HUDEP-2 (cell line): ENCODE data around the gene CAMK4.

Experiments
- DNase-seq, 76 experiments: peaks; one replicate each; lab custom pipeline; 2025; ENCODE audit not compliant: unreplicated experiment in 76 of 76; lab: John Stamatoyannopoulos, UW

The CAMK4 gene

DNA sequence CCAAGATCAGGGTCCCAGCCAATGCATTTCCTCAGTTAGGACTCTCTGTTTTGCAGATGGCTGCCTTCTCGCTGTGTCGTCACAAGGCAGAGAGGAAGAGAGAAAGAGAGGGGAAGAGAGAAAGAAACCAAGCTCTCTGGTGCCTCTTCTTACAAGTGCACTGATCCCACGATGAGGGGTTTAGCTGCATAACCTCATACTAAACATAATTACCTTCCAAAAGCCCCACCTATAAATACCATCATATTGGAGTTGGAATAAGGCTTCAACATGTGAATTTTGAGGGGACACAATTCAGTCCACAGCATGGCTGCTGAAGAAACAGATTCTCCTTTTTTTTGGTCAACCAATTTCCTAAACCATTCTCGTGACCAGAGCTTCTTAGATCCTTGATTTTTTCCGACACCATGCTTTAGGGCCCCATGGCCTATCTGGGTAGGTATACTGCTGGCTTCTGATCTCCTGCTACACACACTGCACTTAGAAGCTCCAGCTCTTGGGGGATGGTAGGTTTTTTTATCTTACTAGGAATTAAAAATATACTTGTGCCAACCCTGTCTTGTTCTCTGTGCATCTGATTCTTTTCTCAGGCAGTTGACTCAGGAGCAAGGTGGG, 5.1 kb downstream of the CAMK4 start:
- no peak for DNase-seq

GRCh38 chr5:111229871-111230810, 6.0 kb downstream of the CAMK4 start:
- DNase-seq: no peak

DNA sequence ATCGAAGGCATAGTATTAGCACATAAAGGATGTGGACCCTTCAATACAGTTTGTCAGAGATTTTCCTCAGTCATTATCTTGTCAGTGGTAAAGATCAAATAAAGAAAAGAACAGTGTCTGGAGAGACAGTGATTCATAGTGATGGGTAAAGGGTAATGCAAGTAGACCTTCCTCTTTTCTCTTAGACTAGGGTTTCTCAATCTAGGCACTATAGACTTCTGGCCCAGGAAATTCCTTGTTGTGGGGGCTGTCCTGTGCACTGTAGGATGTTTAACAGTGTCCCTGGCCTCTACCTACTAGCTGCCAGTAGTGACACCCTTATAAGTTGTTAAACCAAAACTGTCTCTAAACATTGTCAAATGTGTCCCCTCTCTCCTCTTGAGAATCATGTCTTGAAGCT, 6.9 kb downstream of the CAMK4 start:
- no peak for DNase-seq

DNA sequence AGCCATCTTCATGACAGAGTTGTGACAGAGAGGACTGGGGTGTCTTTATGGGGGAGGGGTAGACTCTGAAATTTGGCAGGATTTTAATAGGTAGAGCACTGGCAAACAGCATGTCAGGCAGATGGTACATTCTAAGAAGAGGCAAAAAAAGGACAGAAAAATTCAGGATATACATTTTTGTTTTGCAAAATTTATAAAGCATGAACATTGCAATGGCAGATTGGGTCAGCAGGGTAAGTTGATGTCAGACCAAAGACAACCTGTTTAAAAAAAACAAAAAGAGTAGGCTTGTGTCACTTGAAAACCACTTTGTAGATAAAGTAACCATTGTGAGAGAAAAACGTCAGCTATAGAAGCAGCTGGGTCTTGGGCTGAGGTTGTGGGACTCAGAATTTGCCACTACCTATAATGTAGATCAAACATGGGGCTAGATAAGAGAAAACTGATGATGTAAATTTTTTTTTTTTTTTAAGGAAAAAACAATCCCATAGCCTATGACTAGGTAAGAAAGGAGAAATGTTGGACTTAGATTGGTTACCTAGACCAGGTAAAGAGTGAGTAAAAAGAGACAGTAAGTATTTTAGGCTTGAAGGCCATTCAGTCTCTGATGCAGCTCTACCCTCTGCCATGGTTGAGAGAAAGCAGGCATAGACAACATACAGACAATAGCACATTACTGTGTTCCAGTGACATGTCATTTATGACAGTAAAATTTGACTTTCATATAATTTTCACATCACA, 8.3 kb downstream of the CAMK4 start:
- DNase-seq: no peak

- DNase-seq: no peak
Observed at GRCh38 chr5:111233052-111233374, 8.8 kb downstream of the CAMK4 start.

DNA sequence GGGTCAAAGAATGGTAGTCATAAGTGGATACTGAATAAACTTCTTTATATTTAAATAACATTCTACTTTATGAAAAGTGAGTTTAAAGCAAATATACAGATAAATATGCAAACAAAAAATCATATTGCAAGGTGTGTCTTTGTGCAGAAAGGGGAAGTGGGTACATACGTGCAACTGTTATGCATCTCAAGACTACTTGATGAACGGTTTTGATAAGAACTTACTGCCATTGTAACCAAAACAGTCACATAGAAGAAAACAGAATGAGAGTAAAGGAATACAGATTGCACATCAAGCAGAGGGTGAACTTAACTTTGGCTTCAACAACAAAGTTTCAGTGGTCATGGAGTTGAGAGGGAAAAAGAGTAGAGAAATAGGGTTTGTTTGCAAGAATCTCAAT, 9.9 kb downstream of the CAMK4 start:
- DNase-seq: no peak

DNA sequence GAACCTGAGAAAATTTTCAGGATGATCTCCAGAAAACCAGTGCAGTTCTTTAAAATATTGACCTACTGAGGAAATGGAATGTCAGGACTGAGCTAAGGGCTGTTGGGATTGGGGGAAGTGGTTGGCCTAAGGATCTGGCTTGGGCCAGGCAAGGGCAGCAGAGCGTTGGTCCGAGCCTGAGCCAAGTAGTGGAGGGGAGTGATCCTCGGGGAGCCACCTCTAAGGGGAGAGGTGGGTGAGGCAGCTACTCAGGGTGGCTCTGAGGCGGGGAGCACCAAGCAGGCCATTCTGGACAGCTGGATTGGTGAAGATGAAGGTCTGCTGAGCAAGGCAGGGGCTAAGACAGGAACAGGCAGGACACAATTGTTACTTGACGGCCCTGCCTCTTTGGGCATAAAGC, 11.5 kb downstream of the CAMK4 start:
- DNase-seq: no peak

DNA sequence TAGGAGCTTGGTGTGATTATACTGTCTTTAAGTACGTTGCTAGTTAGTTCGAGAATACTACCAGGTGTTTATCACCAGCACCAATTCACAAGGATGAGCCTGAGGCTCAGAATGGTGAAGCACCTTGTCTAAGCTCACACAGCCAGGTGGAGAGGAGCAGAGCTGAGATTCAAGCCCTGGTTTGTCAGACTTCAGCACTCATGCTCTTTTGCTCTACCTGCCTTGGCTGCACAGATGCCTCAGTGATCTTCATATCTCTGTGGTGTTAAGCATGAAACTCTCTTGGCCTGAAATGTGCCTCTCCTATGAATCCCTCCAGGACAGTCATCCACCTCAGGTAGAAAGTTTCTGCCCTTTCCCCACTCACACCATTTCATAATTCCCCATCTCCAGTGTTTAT, 12.2 kb downstream of the CAMK4 start:
- no peak for DNase-seq

- DNase-seq: no peak
Observed at GRCh38 chr5:111236995-111237394, 12.8 kb downstream of the CAMK4 start.

- no peak for DNase-seq
Observed at GRCh38 chr5:111237470-111237869, 13.3 kb downstream of the CAMK4 start.

GRCh38 chr5:111238431-111239225, 14.4 kb downstream of the CAMK4 start:
- no peak for DNase-seq

GRCh38 chr5:111241696-111242095, 17.5 kb downstream of the CAMK4 start:
- no peak for DNase-seq

- no peak for DNase-seq
Observed at GRCh38 chr5:111242606-111243005, 18.4 kb downstream of the CAMK4 start.

DNA sequence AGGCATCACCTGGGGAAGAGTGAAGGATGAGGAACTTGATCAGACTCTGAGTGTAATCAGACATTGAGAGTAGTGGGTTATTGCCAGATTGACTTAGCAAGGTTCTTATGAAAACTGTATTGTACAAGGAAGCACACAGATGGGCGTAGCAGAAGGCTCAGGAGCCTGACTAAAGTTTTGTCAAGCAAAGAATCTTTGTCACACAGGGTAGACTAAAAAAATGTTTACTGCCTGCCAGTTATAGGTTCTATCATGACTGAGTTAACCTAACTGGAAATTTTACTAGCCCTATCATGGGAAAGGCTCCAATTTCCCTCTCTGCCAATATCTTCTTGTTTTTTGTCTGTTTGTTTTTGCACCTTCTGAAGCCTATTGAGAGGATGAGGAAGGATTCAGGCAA, 19.1 kb downstream of the CAMK4 start:
- no peak for DNase-seq

- DNase-seq: no peak
Observed at GRCh38 chr5:111245654-111246053, 21.5 kb downstream of the CAMK4 start.

DNA sequence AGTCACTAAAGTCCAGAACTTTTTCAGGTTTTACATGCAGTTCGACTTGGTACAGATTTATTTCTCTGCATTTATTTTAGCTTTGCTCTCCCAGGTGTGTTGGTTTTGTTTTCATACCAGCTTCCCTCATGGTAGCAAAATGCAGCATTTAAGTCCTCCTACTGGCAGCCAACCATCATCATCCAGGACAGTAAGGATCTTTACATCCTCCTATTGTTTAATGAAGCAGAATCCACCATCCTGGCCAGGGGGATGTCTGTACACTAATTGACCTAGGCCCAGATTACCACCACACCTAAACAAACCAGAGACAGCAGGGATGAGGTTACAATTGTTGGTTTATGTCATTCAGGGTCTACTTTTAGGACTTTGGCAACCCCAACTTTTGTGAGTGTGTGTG, 22.3 kb downstream of the CAMK4 start:
- DNase-seq: no peak

DNA sequence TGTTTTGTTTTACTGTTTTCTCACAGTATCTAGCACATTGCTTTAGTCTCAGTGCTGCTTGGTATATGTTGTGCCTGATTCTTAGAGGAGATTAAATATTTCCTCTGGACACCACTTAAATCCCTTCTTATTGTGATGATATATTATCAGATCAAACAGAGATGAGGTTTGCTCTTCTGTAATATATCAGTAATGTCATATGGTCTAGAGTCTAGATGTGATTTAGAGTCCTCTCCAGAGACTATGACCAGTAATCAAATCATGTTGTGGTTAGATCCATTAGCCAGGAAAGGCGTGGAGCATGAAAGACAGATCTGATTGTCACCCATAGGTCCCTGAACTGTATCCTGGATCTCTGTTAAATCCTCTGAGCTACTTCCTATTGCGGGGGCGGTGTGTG, 24.4 kb downstream of the CAMK4 start:
- no peak for DNase-seq

DNA sequence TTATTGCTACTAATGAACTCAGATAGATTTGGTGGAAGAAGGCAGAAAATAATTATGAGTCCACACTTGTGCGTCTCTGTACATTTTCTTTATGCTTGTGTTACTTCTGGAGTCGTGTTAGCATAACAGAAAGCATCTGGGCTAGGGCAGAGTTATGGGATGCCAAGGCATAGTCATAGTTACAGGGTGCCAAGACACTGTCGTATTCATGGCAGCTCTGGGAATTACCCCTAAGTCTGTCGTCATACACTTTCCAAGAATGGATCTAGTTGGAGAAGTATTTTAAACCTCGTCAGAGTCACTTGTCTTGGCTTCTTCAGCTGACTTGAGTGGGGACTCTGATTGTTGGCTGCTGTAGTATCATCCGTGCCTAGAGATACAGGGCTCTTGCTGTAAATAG, 27.7 kb downstream of the CAMK4 start:
- no peak for DNase-seq

- DNase-seq: no peak
Observed at GRCh38 chr5:111252799-111253545, 28.8 kb downstream of the CAMK4 start.

DNA sequence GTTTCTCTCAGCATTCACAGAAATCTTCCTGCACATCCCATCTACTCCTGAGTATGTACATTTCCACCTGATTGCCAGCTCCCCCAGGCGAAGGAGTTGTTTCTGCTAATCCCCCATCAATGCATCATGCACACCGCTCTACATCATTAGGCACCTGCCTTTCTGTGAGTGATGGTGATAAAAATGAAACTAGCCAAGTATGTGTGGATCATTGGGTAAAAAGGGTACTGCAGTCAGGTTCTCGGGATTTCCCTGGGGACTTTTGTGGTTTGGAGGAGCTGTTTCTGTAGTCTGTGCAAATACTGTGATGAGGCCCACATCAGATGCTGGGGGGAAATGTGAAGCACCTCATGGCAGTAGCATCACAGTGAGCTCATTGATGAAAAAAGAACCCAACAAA, 30.4 kb downstream of the CAMK4 start:
- no peak for DNase-seq
